Fibroblast of skin of abdomen (primary cell): ENCODE measurements around the gene ENO3. TPM values are rescaled to one million over a fixed set of nuclear protein-coding genes. Genes with fewer than 3 reads are reported as not detected.
"Not testable (repeated sequence)": the region's sequence is repeated elsewhere in the genome, so short reads cannot be mapped to it uniquely, and the experiment has no call there.

ENCODE experiments used
- DNase-seq: peaks from one replicate; pipeline ENCODE4 v3.0.0-alpha.2; 2013
- polyA plus RNA-seq, 2 experiments: library from polyadenylated mRNA; unstranded; fragments of 120-200 nt; gene quantifications; one replicate each; pipeline ENCODE4 v1.2.1, GENCODE V29; 2013; ENCODE audit not compliant: insufficient read length in 2 of 2

The ENO3 gene
- polyA plus RNA-seq (2013, experiment 1 of 2; ENCODE audit: insufficient read length), result 14.5 TPM
- 17.5 TPM for polyA plus RNA-seq (2013, experiment 2 of 2; ENCODE audit: insufficient read length)

DNA sequence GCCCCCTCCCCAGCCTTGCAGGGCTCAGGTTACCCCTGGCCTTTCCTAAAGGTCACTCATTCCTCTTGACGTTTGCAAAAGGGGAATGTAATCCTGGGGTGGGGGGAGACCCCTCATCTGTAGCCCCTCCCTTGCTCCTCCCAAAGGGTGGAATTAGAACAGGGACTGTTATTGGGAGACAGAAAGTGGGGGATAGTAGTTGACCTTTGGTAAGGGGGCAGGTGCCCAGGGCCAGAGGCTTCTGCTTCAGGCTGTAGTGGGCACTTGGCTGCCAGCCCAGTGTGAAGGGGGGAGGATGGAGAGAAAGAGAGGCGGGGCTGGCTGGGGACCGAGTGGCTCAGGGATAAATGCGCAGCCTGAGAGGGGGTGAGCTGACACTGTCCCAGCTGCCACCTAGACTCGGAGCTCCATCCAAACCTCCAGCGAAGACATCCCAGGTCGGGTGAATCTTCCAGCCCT, at the start of gene ENO3:
ENO3 (plus strand) TSS at position 374 of the 459 bp plus-strand sequence. CDS start 711 bp downstream, outside the sequence.
- no peak for DNase-seq

GRCh38 chr17:4901648-4902344, 49.1 kb upstream of the ENO3 start:
- DNase-seq, result no peak

DNA sequence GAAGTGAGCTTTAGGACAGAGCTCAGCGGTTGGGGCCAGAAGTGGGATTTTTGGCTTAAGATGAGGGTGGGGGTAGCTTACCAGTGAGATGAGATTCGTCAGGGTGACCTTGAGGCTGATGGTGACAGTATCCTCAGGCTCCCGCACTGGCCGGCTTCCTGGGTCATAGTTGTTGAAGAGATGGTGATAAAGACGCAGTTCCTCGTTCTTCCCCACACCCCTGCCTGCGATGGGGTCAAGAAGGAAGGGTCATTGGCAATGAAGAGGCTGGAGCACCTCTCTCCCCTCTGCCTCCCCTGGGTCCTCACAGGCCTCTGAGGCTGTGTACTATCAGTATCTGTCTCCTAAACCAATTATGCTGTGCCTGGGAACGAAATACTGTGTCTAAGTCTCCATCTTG, 48.4 kb upstream of the ENO3 start:
- DNase-seq, result no peak

DNA sequence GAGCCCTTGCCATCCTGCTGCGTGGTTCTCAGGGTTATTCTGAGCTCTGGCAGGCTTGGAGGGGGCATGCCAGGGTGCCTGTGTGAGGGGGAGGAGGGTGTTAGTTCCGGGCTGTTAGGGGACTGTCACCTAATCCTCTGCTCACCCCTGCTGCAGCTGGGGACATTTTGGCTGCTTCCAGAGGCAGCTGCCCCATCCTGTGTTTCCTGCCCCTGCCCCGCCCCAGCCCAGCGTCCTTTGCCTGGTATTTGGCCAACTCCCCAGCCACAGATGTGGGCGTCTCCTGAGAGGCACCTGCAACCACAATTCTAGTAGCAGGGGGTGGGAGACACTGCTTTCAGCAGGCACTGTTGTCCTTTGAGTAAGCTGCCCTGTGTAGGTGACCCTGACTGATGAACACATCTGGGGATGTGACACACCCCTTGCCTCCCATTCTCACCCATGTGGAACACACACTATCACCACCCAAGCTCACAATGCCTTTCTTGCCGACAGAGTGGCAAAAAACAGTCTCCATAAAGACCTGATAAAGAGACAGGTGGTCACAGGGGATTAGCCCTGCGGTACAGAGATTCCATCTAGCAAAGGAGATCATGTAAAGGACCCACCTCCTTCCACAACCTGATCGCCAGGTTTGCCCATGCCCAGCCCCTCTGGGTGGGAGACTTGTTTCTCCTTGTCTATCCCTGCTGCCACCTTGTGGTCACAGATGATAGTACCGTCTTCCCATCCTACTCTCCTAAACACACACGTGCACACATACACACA, 47.7 kb upstream of the ENO3 start, which contains the start of gene CHRNE:
CHRNE (minus strand) TSS at position 48 of the 768 bp plus-strand sequence; CDS start at position 13, 35 bp downstream.
- peak; percentile 63 for DNase-seq

- DNase-seq, result not testable (repeated sequence)
These were observed 44.3 kb upstream of the ENO3 start for GRCh38 chr17:4906642-4907041.

DNA sequence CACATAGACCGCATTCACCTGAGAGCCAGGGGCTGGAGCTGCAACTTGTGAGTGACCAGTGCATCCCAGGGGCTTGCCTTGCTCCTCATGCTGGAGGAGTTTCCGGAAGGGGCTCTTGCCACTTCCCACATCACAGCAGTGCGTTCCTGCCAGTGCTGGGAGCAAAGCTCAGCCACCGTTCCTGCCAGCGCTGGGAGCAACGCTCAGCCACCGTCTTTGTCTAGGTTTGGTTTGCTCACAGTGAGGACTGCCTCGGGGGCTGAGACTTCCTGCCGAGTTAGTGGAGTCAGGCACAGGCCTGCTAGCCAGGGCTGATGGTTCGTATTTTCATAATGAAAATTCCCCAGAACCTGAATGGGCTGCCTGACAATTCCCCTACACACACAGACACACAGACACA, 42.6 kb upstream of the ENO3 start:
- no peak for DNase-seq

DNA sequence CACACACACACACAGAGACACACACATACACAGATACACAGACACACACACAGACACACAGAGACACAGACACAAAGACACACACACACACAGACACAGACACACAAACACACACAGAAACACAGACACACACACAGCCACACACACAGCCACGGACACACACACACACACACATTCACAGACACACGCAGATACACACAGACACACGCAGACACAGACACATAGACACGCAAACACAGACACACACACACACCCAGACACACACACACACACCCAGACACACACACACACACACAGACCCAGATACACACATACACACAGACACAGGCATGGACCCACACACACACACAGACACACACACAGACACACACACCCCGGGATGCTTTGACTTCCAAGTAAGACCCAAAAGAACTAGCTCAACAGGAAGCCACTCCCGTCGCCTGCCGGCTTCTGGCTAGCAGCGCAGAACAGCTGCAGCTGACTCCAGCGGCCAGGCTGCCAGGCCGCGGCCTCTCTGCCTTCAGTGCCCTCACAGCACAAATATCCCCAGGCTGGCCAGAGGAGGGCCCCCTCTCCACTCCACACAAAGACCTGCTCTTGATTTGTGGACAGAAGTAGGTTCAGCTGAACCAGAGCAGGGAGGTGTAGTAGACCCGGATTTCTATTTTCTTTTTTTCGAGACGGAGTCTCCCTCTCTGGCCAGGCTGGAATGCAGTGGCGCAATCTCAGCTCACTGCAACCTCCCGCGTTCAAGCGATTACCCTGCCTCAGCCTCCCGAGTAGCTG, 42.0 kb upstream of the ENO3 start:
- peak; percentile 89 for DNase-seq

DNA sequence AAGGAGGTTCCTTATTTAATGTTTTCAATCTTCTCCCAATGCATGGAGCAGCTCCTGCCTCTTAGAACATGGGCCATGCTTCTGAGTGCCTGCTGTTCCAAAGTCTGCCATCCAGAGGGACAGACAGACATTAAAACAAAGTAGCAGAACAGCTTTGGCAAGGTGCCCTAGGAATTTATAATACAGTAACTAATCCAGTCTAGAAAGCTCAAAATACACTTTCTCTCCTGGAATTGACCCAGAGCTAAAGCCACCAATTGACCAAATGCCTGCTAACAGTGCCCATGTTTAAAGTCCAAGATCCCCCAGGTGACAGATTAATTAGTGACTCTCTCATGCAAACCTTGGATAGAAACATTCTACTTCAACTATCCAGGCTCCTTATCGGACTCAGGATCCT, 36.9 kb upstream of the ENO3 start:
- no peak for DNase-seq

GRCh38 chr17:4914551-4914950, 36.4 kb upstream of the ENO3 start:
- not testable (repeated sequence) for DNase-seq

- no peak for DNase-seq
These were observed 31.3 kb upstream of the ENO3 start for GRCh38 chr17:4919511-4920047.

GRCh38 chr17:4920351-4921048, 30.4 kb upstream of the ENO3 start:
- no peak for DNase-seq

DNA sequence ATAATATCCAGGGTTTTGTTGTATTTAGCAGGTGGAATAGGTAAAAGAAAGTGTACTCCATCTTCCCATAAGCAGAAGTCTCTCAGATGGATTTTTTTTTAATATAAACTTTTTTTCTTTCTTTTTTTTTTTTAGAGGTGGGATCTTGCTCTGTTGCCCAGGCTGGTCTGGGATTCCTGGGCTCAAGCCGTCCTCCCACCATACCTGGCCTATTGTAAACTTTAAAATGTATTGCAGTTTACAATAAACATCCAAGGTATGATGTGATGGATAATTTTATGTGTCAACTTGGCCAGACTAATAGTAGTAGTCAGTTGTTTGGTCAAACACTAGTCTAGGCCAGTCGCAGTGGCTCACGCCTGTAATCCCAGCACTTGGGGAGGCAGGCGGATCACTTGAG, 29.6 kb upstream of the ENO3 start:
- DNase-seq, result no peak

DNA sequence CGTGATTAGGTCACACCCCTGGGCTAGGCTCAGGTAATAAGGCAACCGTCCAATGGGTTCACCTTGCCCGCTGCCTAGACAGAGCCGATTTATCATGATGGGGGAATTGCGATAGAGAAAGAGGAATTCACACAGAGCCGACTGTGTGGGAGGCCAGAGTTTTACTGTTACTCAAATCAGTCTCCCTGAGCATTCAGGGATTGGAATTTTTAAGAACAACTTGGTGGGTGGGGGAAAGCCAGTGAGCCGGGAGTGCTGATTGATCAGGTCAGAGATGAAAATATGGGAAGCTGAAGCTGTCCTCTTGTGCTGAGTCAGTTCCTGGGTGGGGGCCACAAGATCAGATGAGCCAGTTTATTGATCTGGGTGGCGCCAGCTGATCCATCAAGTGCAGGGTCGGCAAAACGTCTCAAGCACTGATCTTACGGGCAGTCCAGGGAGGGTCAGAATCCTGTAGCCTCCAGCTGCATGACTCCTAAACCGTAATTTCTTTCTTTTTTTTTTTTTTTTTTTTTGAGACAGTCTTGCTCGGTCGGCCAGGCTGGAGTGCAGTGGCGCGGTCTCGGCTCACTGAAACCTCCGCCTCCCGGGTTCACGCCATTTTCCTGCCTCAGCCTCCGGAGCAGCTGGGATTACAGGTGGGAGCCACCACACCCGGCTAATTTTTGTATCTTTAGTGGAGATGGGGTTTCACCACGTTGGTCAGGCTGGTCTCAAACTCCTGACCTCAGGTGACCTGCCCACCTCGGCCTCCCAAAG, 24.2 kb upstream of the ENO3 start:
- not testable (repeated sequence) for DNase-seq

DNA sequence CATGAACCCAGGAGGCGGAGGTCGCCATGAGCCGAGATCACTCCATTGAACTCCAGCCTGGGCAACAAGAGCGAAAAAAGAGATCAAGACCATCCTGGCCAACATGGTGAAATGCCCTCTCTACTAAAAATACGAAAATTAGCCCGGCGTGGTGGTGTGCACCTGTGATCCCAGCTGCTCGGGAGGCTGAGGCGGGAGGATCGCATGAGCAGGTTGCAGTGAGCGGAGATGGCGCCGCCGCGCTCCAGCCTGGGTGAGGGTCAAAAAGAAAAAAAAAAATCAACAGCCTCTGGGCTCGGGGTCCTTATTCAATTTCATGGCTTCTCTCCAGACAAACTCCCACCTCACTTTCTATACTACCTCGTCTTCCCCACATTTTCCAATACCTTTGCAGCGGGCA, 22.0 kb upstream of the ENO3 start:
- no peak for DNase-seq

DNA sequence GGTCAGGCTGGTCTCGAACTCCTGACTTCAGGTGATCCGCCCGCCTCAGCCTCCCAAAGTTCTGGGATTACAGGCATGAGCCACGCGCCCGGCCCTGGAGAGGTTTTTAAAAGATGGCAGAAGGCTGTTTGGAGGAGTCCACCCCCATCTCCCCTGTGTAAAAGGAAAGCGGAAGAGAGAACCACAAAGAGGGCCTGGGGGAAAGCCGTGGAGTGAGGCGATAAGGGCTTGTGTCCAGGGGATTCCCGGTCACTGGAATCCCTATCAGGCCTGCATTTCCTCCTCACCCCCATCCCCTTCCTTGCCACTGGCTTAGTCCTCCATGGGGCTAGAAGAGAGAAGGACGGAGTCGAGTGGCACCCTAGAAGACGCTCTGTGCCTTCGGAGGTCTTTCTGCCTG, 19.0 kb upstream of the ENO3 start, which contains the start of gene GP1BA:
GP1BA (plus strand) TSS at position 315 of the 400 bp plus-strand sequence. CDS start 328 bp downstream, outside the sequence.
- no peak for DNase-seq

DNA sequence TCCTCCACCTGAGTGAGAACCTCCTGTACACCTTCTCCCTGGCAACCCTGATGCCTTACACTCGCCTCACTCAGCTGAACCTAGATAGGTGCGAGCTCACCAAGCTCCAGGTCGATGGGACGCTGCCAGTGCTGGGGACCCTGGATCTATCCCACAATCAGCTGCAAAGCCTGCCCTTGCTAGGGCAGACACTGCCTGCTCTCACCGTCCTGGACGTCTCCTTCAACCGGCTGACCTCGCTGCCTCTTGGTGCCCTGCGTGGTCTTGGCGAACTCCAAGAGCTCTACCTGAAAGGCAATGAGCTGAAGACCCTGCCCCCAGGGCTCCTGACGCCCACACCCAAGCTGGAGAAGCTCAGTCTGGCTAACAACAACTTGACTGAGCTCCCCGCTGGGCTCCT, 18.2 kb upstream of the ENO3 start:
- DNase-seq, result no peak

DNA sequence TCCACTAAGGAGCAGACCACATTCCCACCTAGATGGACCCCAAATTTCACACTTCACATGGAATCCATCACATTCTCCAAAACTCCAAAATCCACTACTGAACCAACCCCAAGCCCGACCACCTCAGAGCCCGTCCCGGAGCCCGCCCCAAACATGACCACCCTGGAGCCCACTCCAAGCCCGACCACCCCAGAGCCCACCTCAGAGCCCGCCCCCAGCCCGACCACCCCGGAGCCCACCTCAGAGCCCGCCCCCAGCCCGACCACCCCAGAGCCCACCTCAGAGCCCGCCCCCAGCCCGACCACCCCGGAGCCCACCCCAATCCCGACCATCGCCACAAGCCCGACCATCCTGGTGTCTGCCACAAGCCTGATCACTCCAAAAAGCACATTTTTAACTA, 17.3 kb upstream of the ENO3 start:
- no peak for DNase-seq

DNA sequence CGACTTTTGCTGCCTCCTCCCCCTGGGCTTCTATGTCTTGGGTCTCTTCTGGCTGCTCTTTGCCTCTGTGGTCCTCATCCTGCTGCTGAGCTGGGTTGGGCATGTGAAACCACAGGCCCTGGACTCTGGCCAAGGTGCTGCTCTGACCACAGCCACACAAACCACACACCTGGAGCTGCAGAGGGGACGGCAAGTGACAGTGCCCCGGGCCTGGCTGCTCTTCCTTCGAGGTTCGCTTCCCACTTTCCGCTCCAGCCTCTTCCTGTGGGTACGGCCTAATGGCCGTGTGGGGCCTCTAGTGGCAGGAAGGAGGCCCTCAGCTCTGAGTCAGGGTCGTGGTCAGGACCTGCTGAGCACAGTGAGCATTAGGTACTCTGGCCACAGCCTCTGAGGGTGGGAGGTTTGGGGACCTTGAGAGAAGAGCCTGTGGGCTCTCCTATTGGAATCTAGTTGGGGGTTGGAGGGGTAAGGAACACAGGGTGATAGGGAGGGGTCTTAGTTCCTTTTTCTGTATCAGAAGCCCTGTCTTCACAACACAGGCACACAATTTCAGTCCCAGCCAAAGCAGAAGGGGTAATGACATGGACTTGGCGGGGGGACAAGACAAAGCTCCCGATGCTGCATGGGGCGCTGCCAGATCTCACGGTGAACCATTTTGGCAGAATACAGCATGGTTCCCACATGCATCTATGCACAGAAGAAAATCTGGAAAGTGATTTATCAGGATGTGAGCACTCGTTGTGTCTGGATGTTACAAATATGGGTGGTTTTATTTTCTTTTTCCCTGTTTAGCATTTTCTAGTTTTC, 16.5 kb upstream of the ENO3 start:
- peak; percentile 40 for DNase-seq

- no peak for DNase-seq
These were observed 15.3 kb upstream of the ENO3 start for GRCh38 chr17:4935650-4936049.

GRCh38 chr17:4936436-4936835, 14.5 kb upstream of the ENO3 start:
- no peak for DNase-seq
